Small intestine (tissue), 7 donors: ENCODE data around the gene SLC51B. TPM values are rescaled to one million over a fixed set of nuclear protein-coding genes. Genes with fewer than 3 reads are reported as not detected.

ENCODE experiments used
- DNase-seq, 2 donors: peaks; one replicate each; pipeline versions ENCODE4 v3.0.0 to v3.0.0-alpha.2; 2013
- FAIRE-seq: peaks from 2 replicates; lab custom pipeline; 2012; peaks lifted over from hg19 to GRCh38; lab: Jason Lieb, UNC
- H3K27ac ChIP-seq, 3 donors: one replicate each; pipeline ENCODE4 v1.5.1; 2013; ENCODE audit warnings: low read length in 2 of 3, mild to moderate bottlenecking in 2 of 3, control low read depth in 1 of 3, inconsistent platforms in 1 of 3, low read depth in 1 of 3, moderate library complexity in 1 of 3
- H3K27me3 ChIP-seq, 3 donors: one replicate each; pipeline ENCODE4 v1.6.1; 2013; ENCODE audit warnings: low read length in 3 of 3, inconsistent platforms in 1 of 3; ENCODE audit not compliant: control insufficient read depth in 3 of 3, insufficient read depth in 3 of 3
- H3K36me3 ChIP-seq, 3 donors: one replicate each; pipeline ENCODE4 v1.6.1; 2013; ENCODE audit warnings: low read length in 3 of 3, inconsistent platforms in 1 of 3, low read depth in 1 of 3, mild to moderate bottlenecking in 1 of 3, moderate library complexity in 1 of 3; ENCODE audit not compliant: control insufficient read depth in 3 of 3, insufficient read depth in 2 of 3
- H3K4me1 ChIP-seq, 3 donors: one replicate each; pipeline ENCODE4 v1.6.1; 2013; ENCODE audit warnings: low read length in 2 of 3, inconsistent platforms in 1 of 3, low read depth in 1 of 3, mild to moderate bottlenecking in 1 of 3, moderate library complexity in 1 of 3; ENCODE audit not compliant: control insufficient read depth in 3 of 3, insufficient read depth in 2 of 3
- H3K4me3 ChIP-seq, 3 donors: one replicate each; pipeline ENCODE4 v1.5.1; 2013; ENCODE audit warnings: low read length in 3 of 3, control low read depth in 1 of 3, inconsistent platforms in 1 of 3, low read depth in 1 of 3, mild to moderate bottlenecking in 1 of 3, moderate library complexity in 1 of 3
- H3K9me3 ChIP-seq, 2 donors: one replicate each; pipeline ENCODE4 v1.6.1; 2013; ENCODE audit warnings: low read depth in 1 of 2, low read length in 1 of 2; ENCODE audit not compliant: control insufficient read depth in 2 of 2, insufficient read depth in 1 of 2
- WGBS, 3 donors: extraction: QIAGEN DNeasy Blood & Tissue Kit; methylation state at CpG; one replicate each; pipeline ENCODE4 v1.1.7; 2013; 5-methylcytosine and 5-hydroxymethylcytosine counted together
- polyA plus RNA-seq, 4 donors: library from polyadenylated mRNA; stranded (reverse) in 3 of 4; unstranded in 1 of 4; fragments of 200-250 nt in 3 of 4; fragments of 120-200 nt in 1 of 4; gene quantifications; one replicate each; pipeline versions ENCODE4 v1.2.1 to v1.2.3, GENCODE V29; 2013
- donor health status: healthy with polysubstance abuse.
- donor health status: control.
- donor health status: control.
- donor health status: Bipolar disorder and iron deficiency.
- donor health status: healthy.

SLC51B gene
- polyA plus RNA-seq, 4 donors: 23.5 to 258 (median 162) TPM

- no peaks in the 10 kb centered on the region for H3K36me3 ChIP-seq
- H3K4me3 ChIP-seq: no peak overlapping the region
- peaks cover 0 to 13% (median 5%) of the 10 kb centered on the region in 3 donors for H3K4me1 ChIP-seq
- peaks cover 0 to 5% of the 10 kb centered on the region in 2 donors for H3K9me3 ChIP-seq
- 67 to 78% (median 70%) methylated on average over 73 to 85 of the region's 85 CpGs for WGBS, 3 donors
- no peak overlapping the region for H3K27ac ChIP-seq
- DNase-seq (no peak), FAIRE-seq (no peak)
- peaks cover 0 to 17% (median 0%) of the 10 kb centered on the region in 3 donors for H3K27me3 ChIP-seq
Observed at GRCh38 chr15:65077291-65077980, 32.2 kb downstream of the SLC51B start.

- peaks cover 0 to 5% of the 10 kb centered on the region in 2 donors for H3K9me3 ChIP-seq
- FAIRE-seq (no peak), DNase-seq (peak; percentile 90 to 93)
- peaks cover 0 to 18% (median 5%) of the 10 kb centered on the region in 3 donors for H3K4me1 ChIP-seq
- peaks cover 0 to 17% (median 0%) of the 10 kb centered on the region in 3 donors for H3K27me3 ChIP-seq
- H3K4me3 ChIP-seq: no peak overlapping the region
- no peaks in the 10 kb centered on the region for H3K36me3 ChIP-seq
- WGBS, 3 donors: 9 to 14% (median 12%) methylated on average over 24 of the region's 24 CpGs
- peak overlapping the region in 1 of 3 donors; percentile 52 for H3K27ac ChIP-seq
Observed at GRCh38 chr15:65077981-65078352, 32.8 kb downstream of the SLC51B start.

GRCh38 chr15:65079580-65079979 lies 34.4 kb downstream of the SLC51B start:
- Histone ChIP-seq H3K4me1 (peaks cover 0 to 28% (median 5%) of the 10 kb centered on the region in 3 donors), H3K9me3 (peaks cover 0 to 5% of the 10 kb centered on the region in 2 donors), H3K27me3 (peaks cover 0 to 17% (median 0%) of the 10 kb centered on the region in 3 donors), H3K36me3 (no peaks in the 10 kb centered on the region), H3K4me3 (no peak overlapping the region), H3K27ac (no peak overlapping the region)
- 81 to 91% (median 82%) methylated on average over 5 of the region's 5 CpGs for WGBS, 3 donors
- FAIRE-seq (no peak), DNase-seq (peak in 1 of 2 donors; percentile 29)

DNA sequence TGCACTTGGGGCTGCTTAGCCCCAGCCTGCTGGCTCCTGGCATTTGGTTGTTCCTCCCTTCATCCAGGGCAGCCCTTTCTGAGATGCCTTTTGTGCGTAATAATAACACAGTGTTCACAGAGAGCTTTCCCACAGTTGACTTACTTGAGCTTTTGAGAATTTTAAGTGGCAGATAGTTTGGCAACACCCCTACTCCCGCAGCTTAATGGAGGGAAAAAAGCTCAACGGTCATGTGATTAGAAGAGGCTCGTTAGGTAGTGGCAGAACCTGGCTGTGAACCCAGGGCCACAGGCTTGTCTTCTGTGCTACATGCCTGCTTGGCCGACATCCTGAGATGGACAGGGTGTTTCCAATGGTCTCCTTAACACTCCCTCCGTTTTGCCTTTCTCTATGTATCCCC lies 36.1 kb downstream of the SLC51B start:
- WGBS, 3 donors: 54 to 61% (median 55%) methylated on average over 6 of the region's 6 CpGs
- peaks cover 0 to 17% (median 0%) of the 10 kb centered on the region in 3 donors for H3K27me3 ChIP-seq

DNA sequence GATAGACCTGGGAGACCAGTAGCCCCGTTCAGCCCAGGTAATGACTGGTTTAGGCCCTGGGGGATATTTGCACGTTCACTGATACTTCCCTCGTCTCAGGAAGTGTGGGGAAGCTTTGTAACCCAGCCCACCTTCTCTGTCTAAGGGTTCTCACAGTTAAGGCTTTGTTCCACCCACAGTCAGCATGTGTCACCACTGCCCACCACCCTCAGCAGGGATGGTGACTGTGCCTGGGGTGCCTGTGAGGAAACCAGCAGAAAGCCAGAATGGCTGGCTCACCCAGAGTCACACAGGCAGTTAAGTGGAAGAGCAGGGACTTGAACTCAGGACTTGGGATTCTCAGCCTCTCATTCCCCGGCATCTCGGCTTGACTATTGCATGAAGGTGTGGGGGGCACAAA lies 36.6 kb downstream of the SLC51B start:
- no peak overlapping the region for H3K4me3 ChIP-seq
- FAIRE-seq: no peak

More for the DNA sequence above, 36.1 kb downstream of the SLC51B start:
- FAIRE-seq (no peak), DNase-seq (no peak)
- Histone ChIP-seq H3K4me1 (peaks cover 0 to 35% (median 12%) of the 10 kb centered on the region in 3 donors), H3K36me3 (no peaks in the 10 kb centered on the region), H3K27ac (no peak overlapping the region), H3K9me3 (peaks cover 0 to 3% of the 10 kb centered on the region in 2 donors), H3K4me3 (no peak overlapping the region)

DNA sequence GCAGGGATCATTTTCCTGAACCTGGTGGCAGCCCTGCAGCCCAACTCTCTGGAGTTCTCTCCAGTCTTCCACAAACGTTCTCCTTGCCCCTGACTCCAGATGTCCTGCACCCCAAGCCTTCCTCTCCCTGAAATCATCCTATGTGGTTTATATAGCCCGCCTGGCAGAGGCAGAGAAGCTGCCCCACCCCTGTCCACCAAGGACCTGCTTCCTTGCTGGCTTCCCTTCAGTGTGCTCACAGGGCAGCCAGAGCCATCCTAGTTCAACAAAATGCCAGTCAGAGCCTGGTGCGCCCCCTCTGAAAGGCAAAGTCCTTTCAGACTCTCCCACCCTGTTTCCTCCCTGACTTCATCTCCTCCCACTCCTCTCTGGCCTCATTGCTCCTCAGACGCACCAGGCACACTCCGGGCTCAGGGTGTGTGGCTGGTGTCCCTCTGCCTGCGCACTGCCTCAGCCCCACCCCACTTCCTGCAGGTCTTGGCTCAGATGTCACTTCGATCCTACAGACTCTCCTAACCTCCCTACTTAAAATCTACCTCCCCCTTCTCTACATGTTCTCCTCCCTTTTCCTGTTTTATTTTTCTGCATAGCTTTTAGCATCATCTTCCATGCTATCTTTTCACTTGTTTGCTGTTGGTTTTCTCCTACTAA lies 37.2 kb downstream of the SLC51B start:
- DNase-seq (peak; percentile 75 to 79), FAIRE-seq (no peak)
- no peaks in the 10 kb centered on the region for H3K36me3 ChIP-seq
- H3K9me3 ChIP-seq: no peaks in the 10 kb centered on the region
- H3K27me3 ChIP-seq: peaks cover 0 to 8% (median 0%) of the 10 kb centered on the region in 3 donors
- H3K27ac ChIP-seq: no peak overlapping the region
- H3K4me1 ChIP-seq: peaks cover 0 to 46% (median 12%) of the 10 kb centered on the region in 3 donors
- WGBS, 3 donors: 6 to 12% (median 7%) methylated on average over 7 of the region's 7 CpGs
- no peak overlapping the region for H3K4me3 ChIP-seq

More for the DNA sequence above, 36.6 kb downstream of the SLC51B start:
- Histone ChIP-seq H3K4me1 (peaks cover 0 to 39% (median 12%) of the 10 kb centered on the region in 3 donors), H3K27me3 (peaks cover 0 to 12% (median 0%) of the 10 kb centered on the region in 3 donors), H3K36me3 (no peaks in the 10 kb centered on the region), H3K27ac (no peak overlapping the region), H3K9me3 (peaks cover 0 to 3% of the 10 kb centered on the region in 2 donors)
- no peak for DNase-seq
- 78 to 91% (median 83%) methylated on average over 5 of the region's 5 CpGs for WGBS, 3 donors

DNA sequence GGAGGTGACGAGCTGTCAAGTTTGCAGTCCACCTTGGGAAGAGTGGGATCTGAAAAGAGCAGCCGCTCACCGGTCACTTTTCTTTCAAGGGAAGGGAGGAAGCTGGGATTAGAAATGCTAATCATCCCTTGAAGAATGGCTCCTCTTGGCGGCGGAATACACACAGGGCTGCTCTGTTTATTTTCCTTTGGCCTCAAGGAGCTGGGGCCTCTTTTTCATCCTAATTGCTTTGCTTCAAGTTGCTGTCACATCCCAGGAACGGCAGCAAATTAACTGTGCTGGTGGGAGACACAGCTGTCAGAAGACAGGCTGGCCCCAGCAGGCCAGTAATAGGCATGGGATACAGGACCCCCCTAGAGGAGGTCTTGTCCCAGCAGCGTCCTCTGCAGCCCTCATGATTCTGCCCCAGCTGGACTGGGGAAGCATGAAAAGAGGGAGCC lies 38.1 kb downstream of the SLC51B start:
- FAIRE-seq: no peak
- no peaks in the 10 kb centered on the region for H3K9me3 ChIP-seq
- H3K4me3 ChIP-seq: no peak overlapping the region
- no peak overlapping the region for H3K27ac ChIP-seq
- H3K4me1 ChIP-seq: peaks cover 0 to 51% (median 16%) of the 10 kb centered on the region in 3 donors
- DNase-seq: peak in 1 of 2 donors; percentile 54
- WGBS, 3 donors: 50 to 69% (median 66%) methylated on average over 7 of the region's 7 CpGs
- peaks cover 0 to 4% (median 0%) of the 10 kb centered on the region in 3 donors for H3K27me3 ChIP-seq
- H3K36me3 ChIP-seq: no peaks in the 10 kb centered on the region

DNA sequence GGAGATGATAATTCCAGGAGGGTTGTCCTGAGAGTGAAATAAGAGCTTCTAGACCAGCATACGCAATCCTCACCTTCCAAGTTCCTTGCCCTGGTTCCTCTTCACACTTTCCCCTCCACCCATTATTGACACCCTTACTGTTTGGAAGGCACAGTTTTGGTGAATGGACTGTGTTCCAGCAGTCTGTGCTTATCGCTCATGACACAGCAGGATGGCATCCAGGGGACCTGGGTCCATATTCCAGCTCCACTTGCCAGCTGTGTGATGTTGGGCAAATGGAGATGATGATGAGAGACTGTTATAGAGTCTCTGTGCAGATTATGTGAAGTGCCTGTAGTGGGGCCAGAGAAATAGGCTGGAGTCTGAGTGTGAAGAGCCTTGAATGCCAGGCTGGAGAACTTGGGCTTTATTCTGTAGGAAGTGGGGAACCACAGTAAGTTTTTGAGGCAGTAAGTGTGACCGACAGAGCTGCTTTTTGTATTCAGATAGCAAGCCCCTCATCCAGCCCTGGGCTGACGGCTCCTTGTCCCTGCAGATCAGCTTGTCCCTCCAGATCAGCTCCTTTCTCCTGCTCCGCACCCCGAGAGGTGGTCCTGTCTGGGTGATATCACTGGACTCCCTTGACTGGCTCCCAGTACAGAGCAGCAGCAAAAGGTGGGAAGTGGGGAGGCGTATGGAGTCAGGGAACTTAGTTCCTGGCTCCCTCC lies 39.5 kb downstream of the SLC51B start:
- H3K36me3 ChIP-seq: no peaks in the 10 kb centered on the region
- peak overlapping the region in 1 of 3 donors; percentile 28 for H3K27ac ChIP-seq
- 78 to 85% (median 83%) methylated on average over 7 of the region's 7 CpGs for WGBS, 3 donors
- FAIRE-seq (no peak), DNase-seq (peak in 1 of 2 donors; percentile 79)
- H3K9me3 ChIP-seq: no peaks in the 10 kb centered on the region
- no peak overlapping the region for H3K4me3 ChIP-seq
- peaks cover 0 to 64% (median 19%) of the 10 kb centered on the region in 3 donors for H3K4me1 ChIP-seq
- peaks cover 0 to 4% (median 0%) of the 10 kb centered on the region in 3 donors for H3K27me3 ChIP-seq
